HCT116 (cell line): ENCODE results near the gene AZGP1. TPM values are rescaled to one million over a fixed set of nuclear protein-coding genes. Genes with fewer than 3 reads are reported as not detected.

ENCODE experiments used
- ATAC-seq: fragments of 200-7000 bp; cut with Tn5 transposase; 2 replicates; pipeline ENCODE4 v1.9.1; 2020; ENCODE audit warnings: mild to moderate bottlenecking, moderate library complexity
- BruUV-seq: library from RNA; stranded (reverse); fragments of 400-500 nt; replicated peaks from 2 replicates; lab custom pipeline; 2021; lab: Mats Ljungman, UMichigan
- CTCF ChIA-PET: fragments of 300-600 bp; sonication (Branson Sonifier 250); formaldehyde crosslinking; loops from one replicate; lab custom pipeline; 2021; ENCODE audit warnings: antibody characterized with exemption; lab: Charles Lee
- POLR2A ChIA-PET: fragments of 300-600, 350-600 bp; sonication (Branson Sonifier 250); formaldehyde crosslinking; loops from one replicate; lab custom pipeline; 2021; ENCODE audit warnings: antibody characterized with exemption; lab: Charles Lee
- RAD21 ChIA-PET, 2 experiments: fragments of 300-600 bp; sonication (Branson Sonifier 250); formaldehyde crosslinking; loops; one replicate each; lab custom pipeline; 2023; ENCODE audit warnings: low total read pairs in 2 of 2; ENCODE audit not compliant: uncharacterized antibody in 2 of 2, unreplicated experiment in 2 of 2, low non-redundant PET in 1 of 2; lab: Charles Lee
- DNase-seq: peaks from one replicate; pipeline ENCODE4 v3.0.0-alpha.2; 2010; ENCODE audit warnings: low read depth, low spot score
- H2AFZ ChIP-seq: fragments of 200-600 bp; shearing (Covaris generic), sonication (generic); 2 replicates; pipeline ENCODE4 v1.6.1; 2017; ENCODE audit warnings: low read depth, mixed run types, mixed read lengths, antibody characterized with exemption, low read length; ENCODE audit not compliant: poor library complexity, severe bottlenecking
- H3K27ac ChIP-seq: 2 replicates; pipeline ENCODE4 v1.5.1; 2012; ENCODE audit warnings: low read depth, low read length
- H3K27me3 ChIP-seq: fragments of 200-600 bp; sonication (generic); 2 replicates; pipeline ENCODE4 v1.6.1; 2016; ENCODE audit warnings: mixed run types, low read length, mixed read lengths; ENCODE audit not compliant: insufficient read depth
- H3K36me3 ChIP-seq, 2 experiments: fragments of 200-500 bp in 1 of 2; fragments of 200-600 bp in 1 of 2; sonication (Bioruptor generic) in 1 of 2; sonication (generic) in 1 of 2; 2 replicates each; pipeline versions ENCODE4 v1.5.1 to v1.6.1; 2014 to 2016; ENCODE audit warnings: low read length in 2 of 2, inconsistent platforms in 1 of 2, mixed read lengths in 1 of 2, mixed run types in 1 of 2; ENCODE audit not compliant: insufficient read depth in 2 of 2, control insufficient read depth in 1 of 2
- H3K4me1 ChIP-seq, 2 experiments: fragments of 200-600 bp in 1 of 2; sonication (generic) in 1 of 2; 2 replicates each; pipeline versions ENCODE4 v1.5.1 to v1.6.1; 2012 to 2017; ENCODE audit warnings: low read length in 2 of 2, inconsistent platforms in 1 of 2, mild to moderate bottlenecking in 1 of 2, mixed read lengths in 1 of 2, mixed run types in 1 of 2, moderate library complexity in 1 of 2; ENCODE audit not compliant: insufficient read depth in 2 of 2, control insufficient read depth in 1 of 2
- H3K4me2 ChIP-seq: fragments of 200-600 bp; sonication (generic); 2 replicates; pipeline ENCODE4 v1.6.1; 2017; ENCODE audit warnings: mixed run types, low read length, mixed read lengths
- H3K4me3 ChIP-seq, 2 experiments: fragments of 200-600 bp in 1 of 2; sonication (generic) in 1 of 2; replicated peaks in 1 of 2; 2 replicates each; pipeline ENCODE4 v1.5.1; 2011 to 2016; ENCODE audit warnings: low read length in 2 of 2, control low read depth in 1 of 2, low read depth in 1 of 2, mild to moderate bottlenecking in 1 of 2, mixed read lengths in 1 of 2, mixed run types in 1 of 2
- H3K79me2 ChIP-seq: fragments of 200-600 bp; sonication (generic); 2 replicates; pipeline ENCODE4 v1.6.1; 2017; ENCODE audit warnings: mild to moderate bottlenecking, mixed run types, low read length, moderate library complexity, mixed read lengths; ENCODE audit not compliant: insufficient read depth
- H3K9ac ChIP-seq: fragments of 200-600 bp; sonication (generic); 2 replicates; pipeline ENCODE4 v1.6.1; 2016; ENCODE audit warnings: low read length, mixed read lengths
- H3K9me2 ChIP-seq: fragments of 200-600 bp; sonication (generic), shearing (Covaris generic); 2 replicates; pipeline ENCODE4 v1.6.1; 2017; ENCODE audit warnings: mixed run types, mild to moderate bottlenecking, moderate library complexity; ENCODE audit not compliant: insufficient read depth
- H3K9me3 ChIP-seq, 2 experiments: fragments of 200-500 bp in 1 of 2; fragments of 200-600 bp in 1 of 2; sonication (Bioruptor generic) in 1 of 2; sonication (generic) in 1 of 2; 2 replicates each; pipeline ENCODE4 v1.6.1; 2014 to 2017; ENCODE audit warnings: low read length in 2 of 2, mixed read lengths in 2 of 2, inconsistent platforms in 1 of 2, low read depth in 1 of 2, mild to moderate bottlenecking in 1 of 2, mixed run types in 1 of 2, moderate library complexity in 1 of 2; ENCODE audit not compliant: control insufficient read depth in 1 of 2, insufficient read depth in 1 of 2
- H4K20me1 ChIP-seq: fragments of 200-600 bp; sonication (generic), shearing (Covaris generic); 2 replicates; pipeline ENCODE4 v1.6.1; 2017; ENCODE audit warnings: mixed run types, mild to moderate bottlenecking, moderate library complexity; ENCODE audit not compliant: insufficient read depth
- CBX3 ChIP-seq: IDR thresholded peaks from 2 replicates; pipeline ENCODE4 v1.6.1; 2012; ENCODE audit warnings: low read depth
- CEBPB ChIP-seq: IDR thresholded peaks from 2 replicates; pipeline ENCODE4 v1.6.1; 2012; ENCODE audit warnings: low read depth
- CTCF ChIP-seq, 3 experiments: fragments of 200-600 bp in 1 of 3; sonication (generic) in 1 of 3; IDR thresholded peaks in 2 of 3; conservative IDR thresholded peaks in 1 of 3; 2 replicates each; pipeline ENCODE4 v1.5.1; 2012 to 2017; ENCODE audit warnings: low read depth in 2 of 3, low read length in 2 of 3, antibody characterized with exemption in 1 of 3, borderline replicate concordance in 1 of 3, control low read depth in 1 of 3, mild to moderate bottlenecking in 1 of 3, mixed read lengths in 1 of 3, mixed run types in 1 of 3, moderate library complexity in 1 of 3; ENCODE audit not compliant: insufficient read depth in 1 of 3
- EZH2 ChIP-seq: fragments of 200-600 bp; sonication (generic); IDR thresholded peaks from 2 replicates; pipeline ENCODE4 v1.6.1; 2017; ENCODE audit warnings: antibody characterized with exemption, mixed run types
- MAX ChIP-seq: IDR thresholded peaks from 2 replicates; pipeline ENCODE4 v1.6.1; 2012
- POLR2A ChIP-seq: IDR thresholded peaks from 2 replicates; pipeline ENCODE4 v1.7.0; 2011; ENCODE audit warnings: borderline replicate concordance; ENCODE audit not compliant: insufficient read depth, insufficient read length; ENCODE audit errors: extremely low read depth
- POLR2AphosphoS5 ChIP-seq: IDR thresholded peaks from 2 replicates; pipeline ENCODE4 v1.6.1; 2011; ENCODE audit warnings: mild to moderate bottlenecking, low read depth, low read length, moderate library complexity
- SIN3A ChIP-seq: IDR thresholded peaks from 2 replicates; pipeline ENCODE4 v1.6.1; 2012; ENCODE audit warnings: low read depth
- SP1 ChIP-seq: IDR thresholded peaks from 2 replicates; pipeline ENCODE4 v1.6.1; 2012; ENCODE audit warnings: low read depth
- SRF ChIP-seq: IDR thresholded peaks from 2 replicates; pipeline ENCODE4 v1.6.1; 2012; ENCODE audit warnings: low read depth
- TCF7L2 ChIP-seq: IDR thresholded peaks from 2 replicates; pipeline ENCODE4 v1.7.0; 2011; ENCODE audit warnings: borderline replicate concordance, inconsistent platforms; ENCODE audit not compliant: insufficient read depth, insufficient read length; ENCODE audit errors: extremely low read depth
- YY1 ChIP-seq: IDR thresholded peaks from 2 replicates; pipeline ENCODE4 v1.6.1; 2011; ENCODE audit warnings: low read length, low read depth, moderate library complexity, mild to moderate bottlenecking; ENCODE audit not compliant: insufficient replicate concordance; ENCODE audit errors: extremely low read depth
- ZBTB33 ChIP-seq: IDR thresholded peaks from 2 replicates; pipeline ENCODE4 v1.6.1; 2011; ENCODE audit warnings: mild to moderate bottlenecking, low read length, moderate library complexity; ENCODE audit not compliant: insufficient replicate concordance; ENCODE audit errors: extremely low read depth
- ZFX ChIP-seq: fragments of 450-650 bp; IDR thresholded peaks from 2 replicates; pipeline ENCODE4 v1.6.1; 2017
- ZNF274 ChIP-seq: fragments of 200-500 bp; sonication (Bioruptor generic); IDR thresholded peaks from 2 replicates; pipeline ENCODE4 v1.6.1; 2014; ENCODE audit warnings: mild to moderate bottlenecking, low read depth, low read length, inconsistent platforms
- intact Hi-C: fragments of 100-400 bp; cut with micrococcal nuclease; formaldehyde crosslinking; loops from 2 replicates; pipeline ENCODE4 v1.10.0; 2022
- total RNA-seq: library from RNA; stranded (reverse); gene quantifications from one replicate; pipeline ENCODE4 v1.2.1, GENCODE V29; 2021; ENCODE audit not compliant: unreplicated experiment

Gene AZGP1
- total RNA-seq, 1 experiment from 2014 or later = 1.1 TPM

GRCh38 chr7:99920149-99920548, 55.7 kb downstream of the AZGP1 start:
- no peaks in the 10 kb centered on the region for H4K20me1 ChIP-seq
- TF ChIP-seq EZH2 (no peak), ZFX (no peak), CTCF (IDR thresholded peaks at IDR 0.05 in 2 of 3, conservative IDR thresholded peaks at IDR 0.05 in 1 of 3; ENCODE audit: borderline replicate concordance in 1 of 3, insufficient read depth in 1 of 3, low read depth in 2 of 3, low read length in 2 of 3) (no peak), POLR2AphosphoS5 (no peak), ZNF274 (no peak), POLR2A (peak; percentile 3), MAX (no peak), CEBPB (no peak), CBX3 (no peak), TCF7L2 (no peak), SP1 (no peak), ZBTB33 (no peak), YY1 (no peak), SIN3A (no peak), SRF (peak; percentile 67; the same call in 1 of the 2 replicates)
- TF ChIP-seq, all 23 proteins: peak for 2
- Histone ChIP-seq H3K9me3 (no peaks in the 10 kb centered on the region), H3K9me2 (no peaks in the 10 kb centered on the region), H2AFZ (no peak overlapping the region), H3K4me2 (peak overlapping the region; percentile 80), H3K27ac (peak overlapping the region; percentile 90; the same call in 1 of the 2 replicates), H3K4me3 (peak overlapping the region; percentile 60 to 86), H3K9ac (peak overlapping the region; percentile 83), H3K79me2 (peaks cover 54% of the 10 kb centered on the region), H3K4me1 (peaks cover 9 to 16% of the 10 kb centered on the region in 2 experiments), H3K27me3 (no peaks in the 10 kb centered on the region), H3K36me3 (peaks cover 0 to 5% of the 10 kb centered on the region in 2 experiments; a peak in 1 of 4 replicates)
- no TSS peak for BruUV-seq
- RAD21 ChIA-PET = interaction anchor here in 1 of 2 experiments (0.8 kb wide), 1 partner anchor 395 kb away, joined by 3 read pairs; no protein-coding TSS in a partner anchor
- ATAC-seq = no peak
- POLR2A ChIA-PET = interaction anchor here (1.0 to 2.4 kb wide), 2 partner anchors 9 to 209 kb away, joined by 3 to 16 read pairs; partner anchors contain the start of gene GJC3
- intact Hi-C loops = no loop called here
- DNase-seq = no peak
- CTCF ChIA-PET = interaction anchor here (0.9 to 2.6 kb wide), 5 partner anchors 9 to 395 kb away, joined by 3 to 17 read pairs (median 9); partner anchors contain the start of gene GJC3
